ENCODE data around the gene NETO1. TPM values are rescaled to one million over a fixed set of nuclear protein-coding genes. Genes with fewer than 3 reads are reported as not detected.

The NETO1 gene
- total RNA-seq, 1 donor from 2014 or later, result not detected

GRCh38 chr18:72871091-72871490 lies 3.3 kb upstream of the NETO1 start:
- Mint-ChIP-seq H3K4me3 (ENCODE audit: unreplicated experiment) (no peak overlapping the region), H3K27me3 (ENCODE audit: unreplicated experiment) (peaks cover 31% of the 10 kb centered on the region), H3K27ac (ENCODE audit: unreplicated experiment) (no peak overlapping the region), H3K4me1 (ENCODE audit: unreplicated experiment) (peaks cover 7% of the 10 kb centered on the region), H3K9me3 (ENCODE audit: unreplicated experiment) (no peaks in the 10 kb centered on the region), H3K36me3 (ENCODE audit: unreplicated experiment) (no peaks in the 10 kb centered on the region)
- no peak for DNase-seq (ENCODE audit: extremely low spot score, unreplicated experiment)
- TF ChIP-seq CTCF (IDR thresholded peaks at IDR 0.05), result no peak

- TF ChIP-seq CTCF (IDR thresholded peaks at IDR 0.05), result no peak
- no peak for DNase-seq (ENCODE audit: extremely low spot score, unreplicated experiment)
- no peaks in the 10 kb centered on the region for H3K9me3 Mint-ChIP-seq (ENCODE audit: unreplicated experiment)
- H3K4me3 Mint-ChIP-seq (ENCODE audit: unreplicated experiment), result peak overlapping the region; percentile 33
- H3K36me3 Mint-ChIP-seq (ENCODE audit: unreplicated experiment), result no peaks in the 10 kb centered on the region
- H3K27me3 Mint-ChIP-seq (ENCODE audit: unreplicated experiment), result peaks cover 43% of the 10 kb centered on the region
- peaks cover 7% of the 10 kb centered on the region for H3K4me1 Mint-ChIP-seq (ENCODE audit: unreplicated experiment)
- no peak overlapping the region for H3K27ac Mint-ChIP-seq (ENCODE audit: unreplicated experiment)
Measured at GRCh38 chr18:72869226-72870185, 1.7 kb upstream of the NETO1 start.

GRCh38 chr18:72868585-72869225 lies 918 bp upstream of the NETO1 start:
- Mint-ChIP-seq H3K27me3 (ENCODE audit: unreplicated experiment) (peaks cover 48% of the 10 kb centered on the region), H3K27ac (ENCODE audit: unreplicated experiment) (no peak overlapping the region), H3K4me1 (ENCODE audit: unreplicated experiment) (peaks cover 7% of the 10 kb centered on the region), H3K4me3 (ENCODE audit: unreplicated experiment) (peak overlapping the region; percentile 58), H3K36me3 (ENCODE audit: unreplicated experiment) (no peaks in the 10 kb centered on the region), H3K9me3 (ENCODE audit: unreplicated experiment) (no peaks in the 10 kb centered on the region)
- TF ChIP-seq CTCF (IDR thresholded peaks at IDR 0.05), result no peak
- no peak for DNase-seq (ENCODE audit: extremely low spot score, unreplicated experiment)

GRCh38 chr18:72866901-72867745 lies 664 bp downstream of the NETO1 start:
- H3K4me1 Mint-ChIP-seq (ENCODE audit: unreplicated experiment), result peaks cover 7% of the 10 kb centered on the region
- peaks cover 49% of the 10 kb centered on the region for H3K27me3 Mint-ChIP-seq (ENCODE audit: unreplicated experiment)
- TF ChIP-seq CTCF (IDR thresholded peaks at IDR 0.05), result no peak
- no peak overlapping the region for H3K27ac Mint-ChIP-seq (ENCODE audit: unreplicated experiment)
- no peaks in the 10 kb centered on the region for H3K9me3 Mint-ChIP-seq (ENCODE audit: unreplicated experiment)
- no peak for DNase-seq (ENCODE audit: extremely low spot score, unreplicated experiment)
- H3K4me3 Mint-ChIP-seq (ENCODE audit: unreplicated experiment), result peak overlapping the region; percentile 63
- H3K36me3 Mint-ChIP-seq (ENCODE audit: unreplicated experiment), result no peaks in the 10 kb centered on the region
